SK-N-MC (cell line): ENCODE measurements around the gene TCF3.

ENCODE experiments used
- EZH2 ChIP-seq: fragments of 200-600 bp; sonication (generic); IDR thresholded peaks from one replicate; pipeline ENCODE4 v1.6.1; 2017; ENCODE audit warnings: antibody characterized with exemption
- FOXP2 ChIP-seq: optimal IDR thresholded peaks from 2 replicates; pipeline ENCODE3; 2011; ENCODE audit warnings: mild to moderate bottlenecking, moderate library complexity; ENCODE audit not compliant: insufficient read depth; ENCODE audit errors: extremely low read length, control extremely low read depth
- POLR2AphosphoS5 ChIP-seq: IDR thresholded peaks from 2 replicates; pipeline ENCODE4 v1.6.1; 2012; ENCODE audit warnings: mild to moderate bottlenecking, low read depth, low read length, borderline replicate concordance

DNA sequence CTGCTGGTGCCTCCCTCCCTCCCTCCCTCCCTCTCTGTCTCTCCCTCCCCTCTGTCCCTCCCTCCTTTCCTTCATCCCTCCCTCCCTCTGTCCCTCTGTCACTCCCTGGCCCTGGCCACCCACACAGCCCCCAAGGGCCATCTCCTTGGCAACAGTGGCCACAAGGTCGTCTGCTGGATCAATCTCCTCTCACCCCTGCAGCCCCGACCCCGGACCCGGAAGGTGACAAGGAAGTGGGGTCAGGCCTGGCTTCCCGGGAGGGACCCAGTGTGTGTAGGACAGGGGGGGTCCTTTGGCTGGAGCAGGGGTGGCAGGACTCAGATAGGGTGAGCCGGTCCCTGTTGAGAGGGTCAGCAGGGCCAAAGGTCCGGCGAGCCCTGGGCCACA is 21.9 kb upstream of the TCF3 start:
- TF ChIP-seq POLR2AphosphoS5 (no peak), EZH2 (no peak), FOXP2 (no peak)
